HepG2 (cell line): ENCODE measurements around the gene CAD. TPM values are rescaled to one million over a fixed set of nuclear protein-coding genes. Genes with fewer than 3 reads are reported as not detected.
"Not testable (repeated sequence)": the region's sequence is repeated elsewhere in the genome, so short reads cannot be mapped to it uniquely, and the experiment has no call there.

Experiments used
- ATAC-seq: fragments of 200-7000 bp; cut with Tn5 transposase; 3 replicates; pipeline ENCODE4 v1.9.1; 2020; ENCODE audit warnings: mild to moderate bottlenecking, moderate library complexity
- BruUV-seq: library from RNA; stranded (reverse); fragments of 400-500 nt; replicated peaks from 2 replicates; lab custom pipeline; 2021; lab: Mats Ljungman, UMichigan
- CTCF ChIA-PET: fragments of 300-600 bp; formaldehyde crosslinking; extraction: SDS; loops from one replicate; lab custom pipeline; 2021; ENCODE audit warnings: low total read pairs, inconsistent platforms, low intra/inter-chr PET ratio; lab: Yijun Ruan, JAX
- POLR2A ChIA-PET: fragments of 350-600 bp; sonication (Branson Sonifier 250); formaldehyde crosslinking; loops from one replicate; lab custom pipeline; 2020; ENCODE audit warnings: antibody characterized with exemption, inconsistent platforms; lab: Yijun Ruan, JAX
- DNase-seq: peaks from one replicate; pipeline ENCODE4 v3.0.0-alpha.2; 2015; ENCODE audit warnings: low spot score
- FAIRE-seq: peaks from 3 replicates; lab custom pipeline; 2011; peaks lifted over from hg19 to GRCh38; lab: Jason Lieb, UNC
- H2AFZ ChIP-seq: one replicate; pipeline ENCODE4 v1.6.1; 2011; ENCODE audit warnings: low read length, inconsistent platforms
- H3K27ac ChIP-seq: fragments of 300-600 bp; 3 replicates; pipeline ENCODE4 v1.8.0; 2011; ENCODE audit warnings: mixed run types, mild to moderate bottlenecking, mixed read lengths, low read length, inconsistent platforms; ENCODE audit not compliant: insufficient read depth; ENCODE audit errors: extremely low read length
- H3K27me3 ChIP-seq, 2 experiments: fragments of 200-600 bp in 1 of 2; 2 replicates in 1 of 2; 3 replicates in 1 of 2; pipeline versions ENCODE4 v1.6.0 to v1.8.0; 2011; ENCODE audit warnings: low read length in 2 of 2, mild to moderate bottlenecking in 2 of 2, moderate library complexity in 2 of 2, inconsistent platforms in 1 of 2; ENCODE audit not compliant: insufficient read depth in 2 of 2, control insufficient read depth in 1 of 2
- H3K36me3 ChIP-seq, 2 experiments: fragments of 200-600 bp in 1 of 2; replicated peaks in 1 of 2; 2 replicates in 1 of 2; 3 replicates in 1 of 2; pipeline versions ENCODE4 v1.5.1 to v1.8.0; 2011; ENCODE audit warnings: low read length in 2 of 2, inconsistent platforms in 1 of 2; ENCODE audit not compliant: insufficient read depth in 2 of 2, control insufficient read depth in 1 of 2
- H3K4me1 ChIP-seq: 2 replicates; pipeline ENCODE4 v1.5.1; 2012; ENCODE audit warnings: low read length, inconsistent platforms; ENCODE audit not compliant: insufficient read depth
- H3K4me2 ChIP-seq: 2 replicates; pipeline ENCODE4 v1.6.0; 2011; ENCODE audit warnings: low read depth, low read length, inconsistent platforms
- H3K4me3 ChIP-seq, 3 experiments: fragments of 200-600 bp in 1 of 3; sonication (generic), shearing (Covaris generic) in 1 of 3; replicated peaks in 1 of 3; 2 replicates each; pipeline ENCODE4 v1.5.1; 2011 to 2016; ENCODE audit warnings: low read length in 3 of 3, inconsistent platforms in 2 of 3, low read depth in 2 of 3, mild to moderate bottlenecking in 2 of 3, control low read depth in 1 of 3, mixed read lengths in 1 of 3; ENCODE audit not compliant: insufficient read depth in 1 of 3
- H3K79me2 ChIP-seq: one replicate; pipeline ENCODE4 v1.6.1; 2011; ENCODE audit warnings: low read length, inconsistent platforms; ENCODE audit not compliant: insufficient read depth
- H3K9ac ChIP-seq: 2 replicates; pipeline ENCODE4 v1.6.0; 2011; ENCODE audit warnings: mild to moderate bottlenecking, low read depth, low read length, inconsistent platforms; ENCODE audit not compliant: insufficient read depth
- H3K9me3 ChIP-seq: 2 replicates; pipeline ENCODE4 v1.5.1; 2012; ENCODE audit warnings: mild to moderate bottlenecking, low read length
- H4K20me1 ChIP-seq: 2 replicates; pipeline ENCODE4 v1.6.0; 2011; ENCODE audit warnings: inconsistent platforms, mild to moderate bottlenecking, low read length, moderate library complexity; ENCODE audit not compliant: insufficient read depth
- EZH2 ChIP-seq: conservative IDR thresholded peaks from 2 replicates; pipeline ENCODE4 v1.6.1; 2012; ENCODE audit warnings: mild to moderate bottlenecking, low read depth, low read length, moderate library complexity
- GFI1 ChIP-seq: sonication (generic); formaldehyde crosslinking; IDR thresholded peaks from 2 replicates; pipeline ENCODE4 v1.5.0; 2020; ENCODE audit warnings: missing genetic modification reagents, mild to moderate bottlenecking, borderline replicate concordance
- IRX3 ChIP-seq: sonication (generic); formaldehyde crosslinking; IDR thresholded peaks from 2 replicates; pipeline ENCODE4 v1.8.1; 2023; ENCODE audit warnings: mild to moderate bottlenecking, low read depth, missing genetic modification reagents, borderline replicate concordance
- KLF13 ChIP-seq: sonication (generic); formaldehyde crosslinking; IDR thresholded peaks from 2 replicates; pipeline ENCODE4 v1.4.0; 2020; ENCODE audit warnings: mild to moderate bottlenecking, missing genetic modification reagents
- TEAD3 ChIP-seq: optimal IDR thresholded peaks from 2 replicates; pipeline ENCODE3; 2016; ENCODE audit warnings: borderline replicate concordance
- ZBTB3 ChIP-seq: sonication (generic); formaldehyde crosslinking; IDR thresholded peaks from 2 replicates; pipeline ENCODE4 v1.4.0; 2020; ENCODE audit warnings: low read depth, mild to moderate bottlenecking, moderate library complexity, missing genetic modification reagents, borderline replicate concordance
- ZMYM3 ChIP-seq: sonication (generic); formaldehyde crosslinking; IDR thresholded peaks from 2 replicates; pipeline ENCODE4 v1.5.1; 2020; ENCODE audit warnings: mild to moderate bottlenecking, missing genetic modification reagents
- ZNF143 ChIP-seq: sonication (generic); formaldehyde crosslinking; IDR thresholded peaks from 2 replicates; pipeline ENCODE4 v1.4.0; 2020; ENCODE audit warnings: missing genetic modification reagents
- ZNF30 ChIP-seq: sonication (generic); formaldehyde crosslinking; IDR thresholded peaks from 2 replicates; pipeline ENCODE4 v1.5.0; 2020; ENCODE audit warnings: mild to moderate bottlenecking, missing genetic modification reagents
- ZNF678 ChIP-seq: sonication (generic); formaldehyde crosslinking; IDR thresholded peaks from 2 replicates; pipeline ENCODE4 v1.4.0; 2020; ENCODE audit warnings: mild to moderate bottlenecking, missing genetic modification reagents
- ZNF761 ChIP-seq: sonication (generic); formaldehyde crosslinking; conservative IDR thresholded peaks from 2 replicates; pipeline ENCODE4 v1.4.0; 2020; ENCODE audit warnings: mild to moderate bottlenecking, missing genetic modification reagents
- WGBS: methylation state at CpG from one replicate; pipeline ENCODE4 v1.1.6; 2017; ENCODE audit warnings: low lambda C conversion rate; 5-methylcytosine and 5-hydroxymethylcytosine counted together
- in situ Hi-C: cut with HindIII; loops from 2 replicates; pipeline ENCODE4 v1.10.0; 2017; ENCODE audit warnings: low pct_unique_long_range_greater_than_20kb; ENCODE audit not compliant: extremely low pct_ligation_motif_present
- intact Hi-C: fragments of 100-400 bp; cut with micrococcal nuclease; formaldehyde crosslinking; loops from one replicate; pipeline ENCODE4 v1.10.0; 2022; ENCODE audit not compliant: unreplicated experiment
- polyA plus RNA-seq, 8 experiments: library from polyadenylated mRNA; depleted of rRNA in 3 of 8; stranded (reverse) in 7 of 8; unstranded in 1 of 8; fragments of >200 nt; fragmentation: Illumina TruSeq in 4 of 8; extraction: Trizol in 4 of 8; gene quantifications; 2 replicates each; pipeline versions ENCODE4 v1.2.1 to v1.2.3, GENCODE V29; 2011 to 2016; ENCODE audit warnings: low read depth in 4 of 8, missing spikeins in 1 of 8, mixed read lengths in 1 of 8; ENCODE audit not compliant: insufficient read depth in 1 of 8
- total RNA-seq, 5 experiments: library from RNA; depleted of rRNA; stranded (reverse); fragments of >200 nt; fragmentation: Illumina TruSeq; extraction: Trizol; gene quantifications; 2 replicates each; pipeline ENCODE4 v1.2.3, GENCODE V29; 2016; ENCODE audit warnings: low read depth in 1 of 5
- TF ChIP-seq, protein P1 (sequence below), 2 experiments: sonication (generic) in 1 of 2; formaldehyde crosslinking in 1 of 2; IDR thresholded peaks; 2 replicates each; pipeline versions ENCODE4 v1.5.1 to v1.6.1; 2011 to 2020; ENCODE audit warnings: borderline replicate concordance in 1 of 2, low read depth in 1 of 2, low read length in 1 of 2, mild to moderate bottlenecking in 1 of 2, missing genetic modification reagents in 1 of 2, moderate library complexity in 1 of 2

The CAD gene
- total and polyA plus RNA-seq, 2 of the 13 experiments (the other 11 are each of a cell fraction or from before 2014, with no cell fraction given): 21.7 to 37.0 TPM

DNA sequence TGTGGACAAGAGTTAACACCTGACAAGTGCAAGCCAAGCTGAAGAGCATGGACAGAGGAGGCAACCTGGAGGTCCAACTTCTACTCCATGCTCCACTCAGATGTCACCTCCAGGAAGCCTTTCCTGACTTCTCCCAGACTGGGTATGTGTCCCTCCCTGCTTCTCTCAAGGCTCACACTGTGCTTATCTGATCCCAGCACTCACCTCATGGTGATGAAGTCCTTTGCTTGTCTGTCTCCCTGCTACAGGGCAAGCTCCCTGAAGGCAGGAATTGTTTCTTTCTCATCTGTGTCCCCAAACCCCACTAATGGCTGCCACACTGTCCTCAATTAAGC lies 48.3 kb downstream of the CAD start (continued):
- TF ChIP-seq, protein P1, sequence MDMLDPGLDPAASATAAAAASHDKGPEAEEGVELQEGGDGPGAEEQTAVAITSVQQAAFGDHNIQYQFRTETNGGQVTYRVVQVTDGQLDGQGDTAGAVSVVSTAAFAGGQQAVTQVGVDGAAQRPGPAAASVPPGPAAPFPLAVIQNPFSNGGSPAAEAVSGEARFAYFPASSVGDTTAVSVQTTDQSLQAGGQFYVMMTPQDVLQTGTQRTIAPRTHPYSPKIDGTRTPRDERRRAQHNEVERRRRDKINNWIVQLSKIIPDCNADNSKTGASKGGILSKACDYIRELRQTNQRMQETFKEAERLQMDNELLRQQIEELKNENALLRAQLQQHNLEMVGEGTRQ (IDR thresholded peaks at IDR 0.05; ENCODE audit: low read depth, low read length): 0 out of 2 replicates have a peak, but pooled peaks have one; percentile 5
- TF ChIP-seq, protein P1 (CRISPR knock-in tag; IDR thresholded peaks at IDR 0.05; ENCODE audit: borderline replicate concordance): no peak
- TF ChIP-seq KLF13 (CRISPR knock-in tag) (no peak), IRX3 (CRISPR knock-in tag) (no peak), ZNF30 (no peak), ZNF143 (CRISPR knock-in tag) (0 out of 2 replicates have a peak, but pooled peaks have one; percentile 10), ZBTB3 (CRISPR knock-in tag) (0 out of 2 replicates have a peak, but pooled peaks have one; percentile 14), GFI1 (CRISPR knock-in tag) (no peak), ZNF678 (CRISPR knock-in tag) (no peak), TEAD3 (CRISPR knock-in tag) (no peak), ZNF761 (CRISPR knock-in tag) (no peak), ZMYM3 (no peak)

DNA sequence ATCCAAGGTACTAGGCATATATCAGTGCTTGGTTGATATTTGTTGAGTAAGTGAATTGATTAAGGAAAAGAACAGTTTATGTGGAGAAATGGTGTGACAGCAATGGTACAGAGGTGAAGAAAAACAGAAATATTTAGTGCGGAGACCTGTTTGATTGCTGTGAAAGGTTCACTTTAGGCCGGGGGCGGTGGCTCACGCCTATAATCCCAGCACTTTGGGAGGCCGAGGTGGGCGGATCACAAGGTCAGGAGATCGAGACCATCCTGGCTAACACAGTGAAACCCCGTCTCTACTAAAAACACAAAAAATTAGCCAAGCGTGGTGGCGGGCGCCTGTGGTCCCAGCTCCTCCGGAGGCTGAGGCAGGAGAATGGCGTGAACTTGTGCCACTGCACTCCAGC lies 51.1 kb downstream of the CAD start:
- DNase-seq, H3K79me2 ChIP-seq, POLR2A ChIA-PET, H2AFZ ChIP-seq, CTCF ChIA-PET, in situ Hi-C loops, H3K9ac ChIP-seq, H3K36me3 ChIP-seq, ATAC-seq, H4K20me1 ChIP-seq, FAIRE-seq, H3K9me3 ChIP-seq, H3K27ac ChIP-seq, H3K4me2 ChIP-seq, intact Hi-C loops, H3K4me3 ChIP-seq, BruUV-seq: not testable (repeated sequence)
- 0 out of 2 replicates have a peak, but pooled peaks have one; percentile 59 for TF ChIP-seq EZH2
- 41% methylated on average over 13 of the region's 13 CpGs for WGBS
- Histone ChIP-seq H3K4me1 (peaks cover 35% of the 10 kb centered on the region), H3K27me3 (peaks cover 13 to 75% of the 10 kb centered on the region in 2 experiments)
